LHCN-M2 (cell line): ENCODE results near the gene RBM44. TPM values are rescaled to one million over a fixed set of nuclear protein-coding genes. Genes with fewer than 3 reads are reported as not detected.
"Not testable (repeated sequence)": the region's sequence is repeated elsewhere in the genome, so short reads cannot be mapped to it uniquely, and the experiment has no call there.

Source experiments
- DNase-seq: peaks from one replicate; pipeline ENCODE4 v3.0.0-alpha.2; 2012; ENCODE audit warnings: low read depth
- polyA plus RNA-seq: library from polyadenylated mRNA; unstranded; fragments of >200 nt; gene quantifications from one replicate; pipeline ENCODE4 v1.2.1, GENCODE V29; 2012; ENCODE audit warnings: missing spikeins
- total RNA-seq: library from RNA; depleted of rRNA; stranded (reverse); fragments of >200 nt; gene quantifications from 2 replicates; pipeline ENCODE4 v1.2.3, GENCODE V29; 2014; rRNA removed

RBM44 gene
- 0.06 and 0.34 TPM in 2 replicates for total RNA-seq
- 0.02 TPM for polyA plus RNA-seq

GRCh38 chr2:237798236-237799059 lies at the start of gene RBM44:
TSS of gene RBM44 (plus strand) at chr2:237798779. CDS start at chr2:237813610, 14,831 bp downstream.
- no peak for DNase-seq

DNA sequence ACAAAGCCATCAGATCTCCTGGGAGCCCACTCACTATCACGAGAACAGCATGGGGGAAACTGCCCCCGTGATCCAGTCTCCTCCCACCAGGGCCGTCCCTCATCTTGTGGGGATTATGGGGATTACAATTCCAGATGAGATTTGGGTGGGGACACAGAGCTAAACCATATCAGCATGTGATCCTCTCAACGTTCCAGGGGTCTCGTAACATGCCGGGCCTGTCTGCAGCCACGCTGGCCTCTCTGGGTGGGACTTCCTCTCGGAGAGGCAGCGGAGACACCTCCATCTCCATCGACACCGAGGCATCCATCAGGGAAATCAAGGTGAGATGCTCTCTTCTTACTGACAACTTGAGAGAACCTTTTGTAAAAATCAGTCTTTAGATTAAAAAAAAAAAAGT lies 49.6 kb upstream of the RBM44 start:
- no peak for DNase-seq

- DNase-seq, result no peak
Measured at GRCh38 chr2:237749961-237750360, 48.6 kb upstream of the RBM44 start.

GRCh38 chr2:237750441-237750840 lies 48.1 kb upstream of the RBM44 start:
- DNase-seq, result not testable (repeated sequence)

GRCh38 chr2:237752761-237753165 lies 45.8 kb upstream of the RBM44 start:
- no peak for DNase-seq

GRCh38 chr2:237754182-237754581 lies 44.4 kb upstream of the RBM44 start:
- DNase-seq, result no peak

DNA sequence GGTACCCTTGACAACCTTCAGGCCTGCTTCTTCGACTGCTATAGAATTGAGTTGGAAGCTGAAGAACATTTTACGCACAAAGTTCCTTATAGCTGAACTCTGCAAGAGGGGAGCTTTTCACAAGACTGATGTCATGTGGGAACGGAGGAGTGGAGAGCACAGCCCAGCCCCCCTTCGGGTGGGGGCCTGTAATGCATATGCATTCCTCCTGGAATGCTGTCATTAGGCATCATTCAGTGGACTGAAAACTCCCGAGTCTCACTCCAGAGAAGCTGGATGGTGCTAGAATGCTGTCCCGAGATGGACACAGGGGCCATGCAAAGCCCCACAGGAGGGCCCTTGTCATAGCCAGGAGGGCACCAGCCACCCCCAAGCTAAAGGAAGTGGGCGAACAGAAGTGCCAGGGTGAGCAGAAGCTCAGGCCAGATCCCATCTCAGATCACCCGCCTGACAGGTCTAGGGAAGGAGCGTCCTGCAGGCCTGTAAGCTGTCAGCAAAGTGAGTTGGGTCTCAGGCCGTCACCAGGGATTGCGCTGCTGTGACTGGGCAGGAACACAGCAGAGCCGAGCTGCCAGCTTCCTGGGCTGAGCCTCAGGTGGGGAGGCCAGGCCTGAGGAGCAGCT lies 43.8 kb upstream of the RBM44 start:
- DNase-seq, result no peak

DNA sequence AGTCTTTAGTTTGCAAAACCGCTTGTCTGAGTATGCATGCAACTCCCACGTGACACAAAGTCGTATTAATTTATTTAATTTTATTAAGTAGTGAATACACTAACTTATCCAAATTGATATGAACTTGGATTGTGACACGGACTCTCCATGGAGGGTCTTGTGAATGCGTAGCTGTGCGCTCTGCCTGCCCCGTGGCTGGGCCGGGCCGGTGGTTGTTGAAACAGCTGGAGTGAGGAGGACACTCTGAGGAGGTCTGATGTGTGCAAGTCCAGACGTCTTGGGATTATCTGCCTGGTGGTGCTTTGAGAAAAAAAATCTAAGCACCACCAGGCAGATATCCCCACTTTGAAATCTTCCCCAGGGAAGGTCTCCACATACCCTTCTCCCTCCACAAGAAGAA lies 41.0 kb upstream of the RBM44 start:
- no peak for DNase-seq

DNA sequence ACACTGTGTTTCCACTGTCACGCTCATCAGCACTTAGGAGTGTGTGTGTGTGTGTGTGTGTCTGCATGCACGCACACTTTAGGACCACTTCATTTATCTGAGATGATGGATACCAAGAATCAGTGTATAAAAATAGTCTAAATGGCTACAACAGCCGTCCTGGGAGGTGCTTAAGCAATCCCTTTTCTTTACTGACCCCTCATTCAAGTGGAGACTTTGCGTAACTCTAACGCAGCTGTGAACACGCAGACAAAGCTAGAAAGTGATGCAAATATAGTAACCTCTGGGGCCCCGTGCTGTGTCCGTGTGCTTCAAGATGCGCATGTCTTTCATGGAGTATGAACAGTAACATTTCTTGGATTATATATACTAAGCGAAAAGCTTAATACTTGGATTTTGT lies 40.4 kb upstream of the RBM44 start:
- DNase-seq, result no peak

GRCh38 chr2:237759176-237759575 lies 39.4 kb upstream of the RBM44 start:
- DNase-seq, result no peak

GRCh38 chr2:237760506-237761502 lies 37.8 kb upstream of the RBM44 start:
- no peak for DNase-seq

GRCh38 chr2:237762291-237763182 lies 36.0 kb upstream of the RBM44 start:
- DNase-seq, result not testable (repeated sequence)

DNA sequence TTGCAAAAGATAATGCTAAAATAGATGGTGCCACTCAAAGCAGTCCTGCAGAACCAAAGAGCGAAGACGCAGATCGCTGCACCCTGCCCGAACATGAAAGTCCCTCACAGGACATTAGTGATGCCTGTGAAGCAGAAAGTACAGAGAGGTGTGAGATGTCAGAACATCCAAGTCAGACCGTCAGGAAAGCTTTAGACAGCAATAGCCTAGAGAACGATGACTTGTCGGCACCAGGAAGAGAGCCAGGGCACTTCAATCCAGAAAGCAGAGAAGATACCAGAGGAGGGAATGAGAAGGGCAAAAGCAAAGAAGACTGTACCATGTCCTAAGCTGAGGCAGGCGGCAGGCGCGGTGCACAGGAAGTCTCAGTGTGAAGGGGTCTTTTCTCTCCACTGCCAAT lies 34.8 kb upstream of the RBM44 start:
- no peak for DNase-seq

DNA sequence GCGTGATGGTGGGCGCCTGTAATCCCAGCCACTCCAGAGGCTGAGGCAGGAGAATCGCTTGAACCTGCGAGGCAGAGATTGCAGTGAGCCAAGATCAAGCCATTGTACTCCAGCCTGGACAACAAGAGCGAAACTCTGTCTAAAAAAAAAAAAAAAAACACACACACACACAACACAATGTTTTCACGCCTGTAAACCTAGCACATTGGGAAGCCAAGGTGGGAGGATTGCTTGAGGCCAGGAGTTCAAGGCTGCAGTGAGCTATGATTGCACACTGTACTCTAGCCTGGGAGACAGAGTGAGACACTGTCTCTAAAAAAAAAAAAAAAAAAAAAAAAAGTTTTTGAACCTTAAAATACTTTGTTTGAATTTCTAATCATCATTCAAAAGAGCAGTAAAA lies 33.5 kb upstream of the RBM44 start:
- not testable (repeated sequence) for DNase-seq

GRCh38 chr2:237765875-237766274 lies 32.7 kb upstream of the RBM44 start:
- DNase-seq, result no peak

DNA sequence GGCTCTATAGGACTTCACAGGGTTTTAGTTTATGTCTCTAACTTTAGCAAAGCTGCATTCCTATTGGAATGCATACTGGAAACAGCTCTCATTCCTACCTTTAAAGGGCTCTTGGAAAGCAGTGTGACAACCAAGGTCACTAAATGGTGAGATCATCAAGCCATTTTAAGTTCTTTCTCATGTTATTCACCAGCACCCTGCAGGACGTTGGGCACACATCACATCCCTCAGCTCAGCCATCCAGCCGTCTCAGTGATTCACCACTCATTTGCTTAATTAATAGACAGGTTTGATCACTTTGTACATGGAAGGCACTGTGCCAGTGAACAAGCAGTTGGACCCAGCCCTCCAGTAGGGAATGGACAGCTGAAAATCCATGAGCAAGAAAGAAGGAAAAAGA lies 32.2 kb upstream of the RBM44 start:
- DNase-seq, result no peak

DNA sequence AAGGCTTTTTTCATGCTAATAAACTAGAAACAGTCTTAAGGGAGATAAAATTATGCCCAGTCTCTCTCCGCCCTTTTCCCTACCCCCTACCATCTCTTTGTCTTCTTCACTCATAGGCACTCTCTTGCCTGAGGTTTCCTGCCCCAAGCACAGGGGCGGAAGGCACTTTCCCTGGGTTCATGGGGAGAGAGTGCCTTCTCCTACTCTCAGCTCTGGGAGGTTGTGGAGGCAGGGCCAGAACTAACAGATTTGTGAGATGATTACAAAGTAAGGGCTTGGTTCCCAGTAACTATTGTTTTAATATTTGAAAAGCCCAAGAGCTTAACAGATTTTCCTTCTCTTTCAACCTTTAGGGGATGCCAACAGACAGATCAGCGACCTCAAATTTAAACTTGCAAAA lies 26.1 kb upstream of the RBM44 start:
- no peak for DNase-seq

DNA sequence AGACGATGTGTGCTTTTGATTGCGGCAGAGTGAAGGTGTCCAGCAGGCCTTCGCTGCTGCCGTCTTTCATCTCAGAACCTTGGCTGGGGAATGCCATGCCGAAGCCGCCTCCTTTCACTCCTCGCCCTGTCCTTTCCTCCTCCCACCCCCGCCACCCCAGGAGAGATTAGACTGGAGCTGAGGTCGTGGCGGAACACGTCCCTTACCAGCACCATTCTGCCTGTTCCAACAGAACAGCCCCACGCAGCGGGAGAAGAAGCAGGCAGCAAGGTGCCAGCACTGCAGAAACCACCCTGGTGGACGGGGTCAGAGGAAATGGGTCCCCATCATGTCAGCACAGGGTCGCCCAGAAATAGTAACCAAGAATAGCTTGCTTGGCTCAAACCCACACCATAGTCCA lies 24.8 kb upstream of the RBM44 start:
- no peak for DNase-seq

DNA sequence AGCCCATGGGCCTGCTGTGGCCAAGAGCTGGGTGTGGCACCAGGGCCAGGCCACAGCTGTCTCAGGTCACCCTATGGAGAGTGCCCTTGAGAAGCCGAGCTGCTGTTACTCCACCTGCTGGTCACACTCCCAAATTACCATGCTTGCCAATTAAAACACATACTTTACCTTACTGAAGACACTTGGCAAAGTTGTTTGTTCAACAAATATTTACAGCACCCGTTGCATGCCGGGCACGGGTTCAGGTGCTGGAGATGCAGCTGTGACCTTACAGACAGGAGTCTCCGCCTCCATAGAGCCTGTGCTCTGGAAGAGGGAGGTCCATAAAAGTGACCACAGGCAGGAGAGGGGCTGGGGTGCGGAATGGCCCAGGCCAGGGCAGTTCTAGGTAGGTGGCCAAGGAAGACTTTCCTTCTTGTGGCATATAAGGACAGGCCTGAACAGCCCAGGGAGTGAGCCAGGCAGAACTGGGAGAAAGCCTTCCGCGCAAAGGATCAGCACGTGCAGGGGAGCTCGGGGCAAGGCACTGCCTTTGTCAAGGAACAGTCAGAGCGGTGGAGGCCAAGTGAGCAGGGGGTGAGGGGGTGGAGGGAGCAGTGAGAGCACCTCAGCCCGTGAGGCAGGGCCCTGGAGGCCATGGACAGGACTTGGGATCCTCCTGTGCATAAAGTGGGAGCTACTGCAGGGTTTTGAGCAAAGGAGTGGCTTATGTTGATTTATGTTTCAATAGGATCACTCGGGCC lies 23.6 kb upstream of the RBM44 start:
- peak; percentile 49 for DNase-seq

- DNase-seq, result no peak
Measured at GRCh38 chr2:237779521-237779920, 19.1 kb upstream of the RBM44 start.
